Mesendoderm (in vitro differentiated cells): ENCODE data around the gene ATF2.

ENCODE experiments used
- DNase-seq: peaks from one replicate; pipeline ENCODE4 v3.0.0; 2013
- H2AK5ac ChIP-seq: 2 replicates; pipeline ENCODE4 v1.6.1; 2013; ENCODE audit warnings: low read length, inconsistent platforms
- H2BK120ac ChIP-seq: 2 replicates; pipeline ENCODE4 v1.6.1; 2013; ENCODE audit warnings: low read depth, mild to moderate bottlenecking, low read length, moderate library complexity, mixed read lengths
- H2BK15ac ChIP-seq: replicated peaks from 2 replicates; pipeline ENCODE4 v1.6.1; 2013; ENCODE audit warnings: low read depth, mild to moderate bottlenecking, moderate library complexity
- H2BK5ac ChIP-seq: 2 replicates; pipeline ENCODE4 v1.6.1; 2013; ENCODE audit warnings: low read length, inconsistent platforms
- H3K18ac ChIP-seq: 2 replicates; pipeline ENCODE4 v1.6.1; 2013; ENCODE audit warnings: mild to moderate bottlenecking, low read length, mixed read lengths
- H3K23ac ChIP-seq: one replicate; pipeline ENCODE4 v1.6.1; 2013; ENCODE audit warnings: low read length
- H3K27ac ChIP-seq: 2 replicates; pipeline ENCODE4 v1.5.1; 2013; ENCODE audit warnings: low read depth, mild to moderate bottlenecking, inconsistent platforms, low read length, moderate library complexity
- H3K27me3 ChIP-seq: 2 replicates; pipeline ENCODE4 v1.6.1; 2013; ENCODE audit warnings: low read length, control low read depth, mild to moderate bottlenecking, inconsistent platforms; ENCODE audit not compliant: insufficient read depth, poor library complexity
- H3K36me3 ChIP-seq: 2 replicates; pipeline ENCODE4 v1.6.1; 2013; ENCODE audit warnings: low read length, inconsistent platforms; ENCODE audit not compliant: control insufficient read depth, insufficient read depth
- H3K4ac ChIP-seq: one replicate; pipeline ENCODE4 v1.6.1; 2013; ENCODE audit warnings: low read depth, mild to moderate bottlenecking, low read length, moderate library complexity
- H3K4me1 ChIP-seq: 2 replicates; pipeline ENCODE4 v1.6.1; 2013; ENCODE audit warnings: low read depth, low read length, inconsistent platforms; ENCODE audit not compliant: control insufficient read depth
- H3K4me2 ChIP-seq: 2 replicates; pipeline ENCODE4 v1.6.1; 2013; ENCODE audit warnings: low read length
- H3K4me3 ChIP-seq: 2 replicates; pipeline ENCODE4 v1.5.1; 2013; ENCODE audit warnings: mild to moderate bottlenecking, low read length
- H3K56ac ChIP-seq: one replicate; pipeline ENCODE4 v1.6.1; 2013; ENCODE audit warnings: low read length
- H3K79me1 ChIP-seq: 2 replicates; pipeline ENCODE4 v1.6.1; 2013; ENCODE audit warnings: low read length, inconsistent platforms
- H3K79me2 ChIP-seq: 2 replicates; pipeline ENCODE4 v1.6.1; 2013; ENCODE audit warnings: mild to moderate bottlenecking, low read length; ENCODE audit not compliant: control insufficient read depth, insufficient read depth
- H3K9ac ChIP-seq: 2 replicates; pipeline ENCODE4 v1.6.1; 2013; ENCODE audit warnings: low read length, inconsistent platforms
- H4K5ac ChIP-seq: one replicate; pipeline ENCODE4 v1.6.1; 2013; ENCODE audit warnings: low read length
- H4K8ac ChIP-seq: one replicate; pipeline ENCODE4 v1.6.1; 2013; ENCODE audit warnings: low read depth, mild to moderate bottlenecking, control low read depth, low read length, moderate library complexity
- WGBS: extraction: QIAGEN DNeasy Blood & Tissue Kit; methylation state at CpG from one replicate; pipeline ENCODE4 v1.1.7; 2013; ENCODE audit warnings: low lambda C conversion rate, missing lambda C conversion rate; ENCODE audit not compliant: insufficient coverage; ENCODE audit errors: extremely low coverage; 5-methylcytosine and 5-hydroxymethylcytosine counted together

ATF2 gene

DNA sequence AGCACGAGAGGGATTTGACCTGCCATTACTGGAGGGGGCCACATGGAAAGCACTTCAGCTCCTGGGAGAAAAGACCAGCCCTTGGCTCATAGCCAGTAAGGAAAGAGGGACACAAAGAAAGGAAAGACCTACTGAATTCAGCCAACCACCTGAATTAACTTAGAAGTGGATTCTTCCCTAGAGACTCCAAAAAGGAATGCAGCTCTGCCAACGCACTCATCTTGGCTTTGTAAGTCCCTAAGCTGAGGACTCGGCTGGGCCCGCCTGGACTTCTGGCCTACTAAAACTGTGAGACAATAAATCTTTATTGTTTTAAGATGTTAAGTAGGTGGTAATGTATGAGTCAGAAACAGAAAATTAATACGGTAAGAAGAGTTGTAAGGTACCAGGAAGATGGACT is 11.5 kb downstream of the ATF2 start:
- H2BK120ac ChIP-seq = no peak overlapping the region
- no peak overlapping the region for H3K4me3 ChIP-seq
- WGBS = 100% methylated on average over 1 of the region's 5 CpGs
- no peak overlapping the region for H3K27ac ChIP-seq
- H2BK5ac ChIP-seq = no peak overlapping the region
- no peaks in the 10 kb centered on the region for H3K4me1 ChIP-seq
- no peak overlapping the region for H3K23ac ChIP-seq
- H2BK15ac ChIP-seq = no peak overlapping the region
- DNase-seq = peak; percentile 21
- no peak overlapping the region for H3K56ac ChIP-seq
- H3K36me3 ChIP-seq = no peaks in the 10 kb centered on the region
- no peak overlapping the region for H3K4ac ChIP-seq
- H3K9ac ChIP-seq = no peak overlapping the region
- no peak overlapping the region for H2AK5ac ChIP-seq
- H4K5ac ChIP-seq = no peak overlapping the region
- H3K4me2 ChIP-seq = no peak overlapping the region
- H3K79me1 ChIP-seq = peaks cover 7% of the 10 kb centered on the region
- H3K18ac ChIP-seq = no peak overlapping the region
- peaks cover 53% of the 10 kb centered on the region for H3K79me2 ChIP-seq
- H4K8ac ChIP-seq = no peak overlapping the region
- H3K27me3 ChIP-seq = no peaks in the 10 kb centered on the region

DNA sequence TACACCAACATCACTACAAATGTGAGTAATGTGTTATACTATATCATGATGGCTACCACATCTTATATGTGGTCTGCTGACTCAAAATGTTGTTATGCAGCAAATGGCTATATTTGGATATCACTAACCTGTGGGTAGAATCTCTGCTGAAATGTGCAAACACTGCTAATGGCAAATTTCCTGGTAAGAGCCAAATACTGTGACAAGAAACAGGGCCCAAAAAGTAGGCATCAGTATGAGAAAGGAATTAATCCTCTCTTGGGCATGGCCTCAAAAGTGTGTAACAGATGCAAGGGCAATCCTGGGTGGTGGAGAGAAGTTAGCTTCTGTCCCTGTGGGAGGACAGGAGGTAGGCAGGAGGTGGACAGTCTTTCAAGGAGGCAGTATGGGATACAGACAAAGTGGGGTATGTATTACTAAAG is 13.3 kb downstream of the ATF2 start:
- no peaks in the 10 kb centered on the region for H3K4me1 ChIP-seq
- DNase-seq = no peak
- no peak overlapping the region for H2BK5ac ChIP-seq
- H3K27ac ChIP-seq = no peak overlapping the region
- no peak overlapping the region for H2BK15ac ChIP-seq
- H3K79me1 ChIP-seq = peaks cover 8% of the 10 kb centered on the region
- H2BK120ac ChIP-seq = no peak overlapping the region
- no peaks in the 10 kb centered on the region for H3K27me3 ChIP-seq
- H4K5ac ChIP-seq = no peak overlapping the region
- no peak overlapping the region for H3K56ac ChIP-seq
- no peak overlapping the region for H3K4ac ChIP-seq
- H3K4me2 ChIP-seq = no peak overlapping the region
- no peak overlapping the region for H3K4me3 ChIP-seq
- no peak overlapping the region for H4K8ac ChIP-seq
- H3K9ac ChIP-seq = no peak overlapping the region
- H2AK5ac ChIP-seq = no peak overlapping the region
- no peaks in the 10 kb centered on the region for H3K36me3 ChIP-seq
- no peak overlapping the region for H3K23ac ChIP-seq
- no peak overlapping the region for H3K18ac ChIP-seq
- H3K79me2 ChIP-seq = peaks cover 45% of the 10 kb centered on the region

GRCh38 chr2:175152242-175152641 is 15.8 kb downstream of the ATF2 start:
- Histone ChIP-seq H2BK15ac (no peak overlapping the region), H3K79me1 (peaks cover 13% of the 10 kb centered on the region), H3K18ac (no peak overlapping the region), H3K23ac (no peak overlapping the region), H3K27ac (no peak overlapping the region), H4K5ac (no peak overlapping the region), H2BK5ac (no peak overlapping the region), H3K4me1 (peaks cover 2% of the 10 kb centered on the region), H3K79me2 (peaks cover 40% of the 10 kb centered on the region), H3K27me3 (no peaks in the 10 kb centered on the region), H3K36me3 (no peaks in the 10 kb centered on the region), H3K56ac (no peak overlapping the region), H2BK120ac (no peak overlapping the region), H4K8ac (no peak overlapping the region), H2AK5ac (no peak overlapping the region), H3K4me3 (no peak overlapping the region), H3K4me2 (no peak overlapping the region), H3K4ac (no peak overlapping the region), H3K9ac (no peak overlapping the region)
- no CpG with 5 or more reads among the region's 2 CpGs for WGBS
- no peak for DNase-seq

DNA sequence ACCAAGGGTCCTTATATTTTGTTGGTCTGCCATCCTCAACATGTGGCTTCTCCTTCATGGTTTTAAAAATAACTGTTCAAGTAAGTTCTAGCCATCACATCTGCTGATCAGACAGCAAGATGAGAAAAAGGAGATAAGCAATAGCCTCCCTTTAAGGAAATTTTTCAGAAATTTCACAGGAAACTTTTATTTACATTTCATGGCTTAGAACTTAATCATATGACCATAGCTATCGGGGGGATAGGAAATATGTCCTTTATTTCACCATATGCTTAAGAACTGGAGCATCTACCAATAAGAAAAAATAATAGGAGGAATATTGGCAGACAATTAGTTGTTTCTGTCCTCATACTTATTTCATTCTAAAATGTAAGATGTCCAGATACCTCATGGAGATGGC is 16.2 kb downstream of the ATF2 start:
- no peak overlapping the region for H3K18ac ChIP-seq
- H4K8ac ChIP-seq = no peak overlapping the region
- peaks cover 36% of the 10 kb centered on the region for H3K79me2 ChIP-seq
- H3K36me3 ChIP-seq = no peaks in the 10 kb centered on the region
- H4K5ac ChIP-seq = no peak overlapping the region
- no peaks in the 10 kb centered on the region for H3K27me3 ChIP-seq
- H3K4me3 ChIP-seq = no peak overlapping the region
- no peak overlapping the region for H3K4ac ChIP-seq
- H3K9ac ChIP-seq = no peak overlapping the region
- H3K4me2 ChIP-seq = no peak overlapping the region
- WGBS = no CpG with 5 or more reads among the region's 1 CpG
- H3K27ac ChIP-seq = no peak overlapping the region
- no peak overlapping the region for H2BK120ac ChIP-seq
- H2BK15ac ChIP-seq = no peak overlapping the region
- no peak for DNase-seq
- H3K4me1 ChIP-seq = peaks cover 2% of the 10 kb centered on the region
- H3K23ac ChIP-seq = no peak overlapping the region
- peaks cover 11% of the 10 kb centered on the region for H3K79me1 ChIP-seq
- no peak overlapping the region for H3K56ac ChIP-seq
- H2BK5ac ChIP-seq = no peak overlapping the region
- no peak overlapping the region for H2AK5ac ChIP-seq

- Histone ChIP-seq H3K4me1 (peaks cover 2% of the 10 kb centered on the region), H3K79me2 (peaks cover 31% of the 10 kb centered on the region), H3K4me3 (no peak overlapping the region), H3K9ac (no peak overlapping the region), H3K56ac (no peak overlapping the region), H3K36me3 (no peaks in the 10 kb centered on the region), H3K4me2 (no peak overlapping the region), H3K27me3 (no peaks in the 10 kb centered on the region), H3K4ac (no peak overlapping the region), H3K18ac (no peak overlapping the region), H2BK5ac (no peak overlapping the region), H3K27ac (no peak overlapping the region), H2BK15ac (no peak overlapping the region), H2BK120ac (no peak overlapping the region), H4K8ac (no peak overlapping the region), H3K79me1 (peaks cover 15% of the 10 kb centered on the region), H3K23ac (no peak overlapping the region), H2AK5ac (no peak overlapping the region), H4K5ac (no peak overlapping the region)
- no CpG with 5 or more reads among the region's 4 CpGs for WGBS
- no peak for DNase-seq
Observed at GRCh38 chr2:175147186-175147585, 20.8 kb downstream of the ATF2 start.

DNA sequence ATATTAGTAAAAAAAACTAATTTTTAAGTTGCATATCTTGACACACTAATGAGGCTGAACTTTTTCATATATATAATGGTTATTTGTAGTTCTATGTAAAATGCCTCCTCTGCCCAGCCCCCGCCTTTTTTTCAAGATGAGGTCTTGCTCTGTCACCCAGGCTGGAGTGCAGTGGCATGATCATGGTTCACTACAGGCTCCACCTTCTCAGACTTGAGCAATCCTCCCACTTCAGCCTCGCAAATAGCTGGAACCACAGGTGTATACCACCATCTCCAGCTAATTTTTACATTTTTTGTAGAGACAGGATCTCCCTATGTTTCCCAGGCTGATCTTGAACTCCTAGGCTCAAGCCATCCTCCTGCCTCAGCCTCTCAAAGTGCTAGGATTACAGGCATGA is 24.3 kb downstream of the ATF2 start:
- no peak for DNase-seq
- Histone ChIP-seq H3K18ac (no peak overlapping the region), H2AK5ac (no peak overlapping the region), H3K79me1 (peaks cover 16% of the 10 kb centered on the region), H4K8ac (no peak overlapping the region), H3K27me3 (no peaks in the 10 kb centered on the region), H3K79me2 (peaks cover 27% of the 10 kb centered on the region), H3K23ac (no peak overlapping the region), H2BK15ac (no peak overlapping the region), H2BK120ac (no peak overlapping the region), H3K27ac (no peak overlapping the region), H3K4me1 (peaks cover 2% of the 10 kb centered on the region), H2BK5ac (no peak overlapping the region), H3K4me3 (no peak overlapping the region), H3K4me2 (no peak overlapping the region), H3K9ac (no peak overlapping the region), H3K36me3 (no peaks in the 10 kb centered on the region), H3K4ac (no peak overlapping the region), H4K5ac (no peak overlapping the region), H3K56ac (no peak overlapping the region)
- no CpG with 5 or more reads among the region's 2 CpGs for WGBS
